Lower lobe of right lung (tissue), 2 donors: Measurements from ENCODE around the gene BAK1. TPM values are rescaled to one million over a fixed set of nuclear protein-coding genes. Genes with fewer than 3 reads are reported as not detected.

ENCODE experiments used
- ATAC-seq, 2 donors: fragments of 200-7000 bp; cut with Tn5 transposase; one replicate each; pipeline ENCODE4 v1.9.1; 2020 to 2022; ENCODE audit warnings: mild to moderate bottlenecking in 2 of 2, moderate library complexity in 2 of 2
- DNase-seq: peaks from one replicate; pipeline ENCODE4 v3.0.0-alpha.2; 2020
- H3K27ac ChIP-seq: fragments of 200-600 bp; one replicate; pipeline ENCODE4 v1.8.0; 2022
- H3K27me3 ChIP-seq: fragments of 200-600 bp; one replicate; pipeline ENCODE4 v1.8.0; 2022; ENCODE audit warnings: low read depth
- H3K36me3 ChIP-seq: fragments of 200-600 bp; one replicate; pipeline ENCODE4 v1.8.0; 2022; ENCODE audit warnings: mild to moderate bottlenecking
- H3K4me1 ChIP-seq: fragments of 200-600 bp; one replicate; pipeline ENCODE4 v1.8.0; 2022
- H3K4me3 ChIP-seq: fragments of 200-600 bp; one replicate; pipeline ENCODE4 v1.8.0; 2022; ENCODE audit warnings: mild to moderate bottlenecking
- H3K9me3 ChIP-seq: fragments of 200-600 bp; one replicate; pipeline ENCODE4 v1.8.0; 2022
- intact Hi-C: fragments of 100-400 bp; cut with DNase I; formaldehyde crosslinking; loops from one replicate; pipeline ENCODE4 v1.11.0; 2022
- total RNA-seq: library from RNA; stranded (reverse); fragmentation: NEBNext Ultra II Directional; extraction: Animal tissue kit (Norgen Biotek cat#: 25700); gene quantifications from one replicate; pipeline ENCODE4 v1.2.1, GENCODE V29; 2021
- TF ChIP-seq, protein P1 (sequence below): fragments of 200-600 bp; IDR thresholded peaks from one replicate; pipeline ENCODE4 v1.8.0; 2022; ENCODE audit warnings: antibody characterized with exemption, mild to moderate bottlenecking
- donor health status: DM: no; HTN: yes; CAD: no; lungs with severe emphysema.

BAK1 gene
- total RNA-seq, 1 donor from 2014 or later, result 22.3 TPM

DNA sequence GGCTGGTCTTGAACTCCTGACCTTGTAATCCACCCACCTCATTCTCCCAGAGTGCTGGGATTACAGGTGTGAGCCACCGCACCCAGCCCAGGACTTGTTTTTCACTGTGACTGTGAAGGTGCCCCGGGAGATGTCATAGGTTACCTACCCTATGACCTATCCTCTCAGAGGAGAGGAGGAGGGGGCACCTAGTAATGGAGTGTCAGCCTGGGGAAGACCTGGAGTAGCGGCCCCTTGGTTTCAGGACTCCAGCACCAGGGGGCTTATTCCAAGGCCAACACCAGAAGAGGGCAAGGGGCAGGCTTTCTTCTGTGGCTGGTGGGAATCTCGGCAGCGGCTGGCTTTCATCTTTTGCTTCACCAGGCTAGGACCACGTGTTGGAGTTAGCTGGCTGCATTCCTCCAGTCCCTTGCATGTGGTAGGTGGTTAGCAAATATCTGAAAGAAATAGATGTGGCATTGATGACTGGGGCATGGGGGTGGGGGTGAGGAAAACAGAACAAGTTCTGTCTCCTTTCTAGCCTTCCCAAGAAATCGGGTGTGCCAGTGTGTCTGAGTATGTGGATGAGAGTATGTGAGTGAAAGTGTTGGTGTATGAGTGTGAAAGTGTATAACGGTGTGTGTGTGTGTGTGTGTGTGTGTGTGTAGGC, 33.2 kb upstream of the BAK1 start:
- Histone ChIP-seq H3K4me3 (no peak overlapping the region), H3K4me1 (peaks cover 16% of the 10 kb centered on the region), H3K36me3 (no peaks in the 10 kb centered on the region), H3K9me3 (no peaks in the 10 kb centered on the region), H3K27me3 (no peaks in the 10 kb centered on the region), H3K27ac (no peak overlapping the region)
- TF ChIP-seq, protein P1, sequence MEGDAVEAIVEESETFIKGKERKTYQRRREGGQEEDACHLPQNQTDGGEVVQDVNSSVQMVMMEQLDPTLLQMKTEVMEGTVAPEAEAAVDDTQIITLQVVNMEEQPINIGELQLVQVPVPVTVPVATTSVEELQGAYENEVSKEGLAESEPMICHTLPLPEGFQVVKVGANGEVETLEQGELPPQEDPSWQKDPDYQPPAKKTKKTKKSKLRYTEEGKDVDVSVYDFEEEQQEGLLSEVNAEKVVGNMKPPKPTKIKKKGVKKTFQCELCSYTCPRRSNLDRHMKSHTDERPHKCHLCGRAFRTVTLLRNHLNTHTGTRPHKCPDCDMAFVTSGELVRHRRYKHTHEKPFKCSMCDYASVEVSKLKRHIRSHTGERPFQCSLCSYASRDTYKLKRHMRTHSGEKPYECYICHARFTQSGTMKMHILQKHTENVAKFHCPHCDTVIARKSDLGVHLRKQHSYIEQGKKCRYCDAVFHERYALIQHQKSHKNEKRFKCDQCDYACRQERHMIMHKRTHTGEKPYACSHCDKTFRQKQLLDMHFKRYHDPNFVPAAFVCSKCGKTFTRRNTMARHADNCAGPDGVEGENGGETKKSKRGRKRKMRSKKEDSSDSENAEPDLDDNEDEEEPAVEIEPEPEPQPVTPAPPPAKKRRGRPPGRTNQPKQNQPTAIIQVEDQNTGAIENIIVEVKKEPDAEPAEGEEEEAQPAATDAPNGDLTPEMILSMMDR, result no peak
- intact Hi-C loops, result no loop called here
- no peak for DNase-seq
- ATAC-seq, result no peak

- H3K27ac ChIP-seq, result peak overlapping the region; percentile 47
- TF ChIP-seq, protein P1, result no peak
- peak; percentile 5 to 77 for ATAC-seq
- no peaks in the 10 kb centered on the region for H3K27me3 ChIP-seq
- no peak for DNase-seq
- peaks cover 16% of the 10 kb centered on the region for H3K4me1 ChIP-seq
- intact Hi-C loops, result no loop called here
- no peak overlapping the region for H3K4me3 ChIP-seq
- no peaks in the 10 kb centered on the region for H3K9me3 ChIP-seq
- H3K36me3 ChIP-seq, result no peaks in the 10 kb centered on the region
These were observed 31.0 kb upstream of the BAK1 start for GRCh38 chr6:33610779-33611732.

DNA sequence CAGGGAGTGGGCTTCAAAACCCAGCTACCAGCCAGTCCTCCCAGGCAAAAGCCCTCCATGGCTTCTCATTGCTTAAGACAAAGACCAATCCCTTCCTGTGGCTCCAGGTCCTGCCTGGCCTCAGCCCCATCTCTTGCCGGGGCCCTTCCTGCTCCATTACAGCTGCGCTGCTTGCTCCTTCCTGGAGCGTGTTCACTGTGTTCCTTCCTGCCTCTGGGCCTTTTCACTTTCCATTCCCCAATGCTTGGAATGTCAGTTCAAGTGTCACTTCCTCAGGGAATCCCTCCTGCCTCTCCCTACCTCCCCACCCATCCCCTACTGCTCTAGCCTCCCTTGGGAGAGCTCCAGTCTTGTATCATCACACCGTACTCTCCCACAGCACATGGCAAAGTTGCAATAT, 30.0 kb upstream of the BAK1 start:
- H3K9me3 ChIP-seq, result no peaks in the 10 kb centered on the region
- ATAC-seq, result peak in 1 of 2 donors; percentile 7
- peak overlapping the region; percentile 47 for H3K27ac ChIP-seq
- no peak for DNase-seq
- H3K4me1 ChIP-seq, result peaks cover 16% of the 10 kb centered on the region
- intact Hi-C loops, result no loop called here
- TF ChIP-seq, protein P1, result no peak
- no peaks in the 10 kb centered on the region for H3K27me3 ChIP-seq
- H3K4me3 ChIP-seq, result no peak overlapping the region
- H3K36me3 ChIP-seq, result no peaks in the 10 kb centered on the region

DNA sequence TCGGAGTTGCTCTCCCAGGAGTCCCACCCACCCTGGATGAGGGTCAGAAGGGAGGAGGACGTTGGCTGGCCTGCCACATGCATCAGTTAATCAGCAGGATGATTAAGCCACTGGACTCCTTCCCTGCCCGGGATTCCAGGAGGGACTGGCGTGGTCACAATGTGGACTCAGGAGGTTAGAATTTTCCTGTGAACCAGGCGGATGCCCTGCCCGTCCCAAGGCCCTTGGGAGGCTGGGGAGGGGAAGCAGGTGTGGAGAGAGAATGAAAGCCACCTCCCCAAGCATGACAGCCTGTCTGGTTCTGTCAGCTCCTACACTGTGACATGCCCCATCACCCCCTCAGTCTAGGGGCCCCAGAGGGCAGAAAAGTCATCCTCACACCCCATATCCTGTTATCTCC, 29.5 kb upstream of the BAK1 start:
- no peaks in the 10 kb centered on the region for H3K36me3 ChIP-seq
- DNase-seq (no peak), ATAC-seq (no peak)
- peaks cover 16% of the 10 kb centered on the region for H3K4me1 ChIP-seq
- H3K27ac ChIP-seq, result peak overlapping the region; percentile 47
- no peak overlapping the region for H3K4me3 ChIP-seq
- intact Hi-C loops, result no loop called here
- H3K9me3 ChIP-seq, result no peaks in the 10 kb centered on the region
- TF ChIP-seq, protein P1, result no peak
- no peaks in the 10 kb centered on the region for H3K27me3 ChIP-seq

DNA sequence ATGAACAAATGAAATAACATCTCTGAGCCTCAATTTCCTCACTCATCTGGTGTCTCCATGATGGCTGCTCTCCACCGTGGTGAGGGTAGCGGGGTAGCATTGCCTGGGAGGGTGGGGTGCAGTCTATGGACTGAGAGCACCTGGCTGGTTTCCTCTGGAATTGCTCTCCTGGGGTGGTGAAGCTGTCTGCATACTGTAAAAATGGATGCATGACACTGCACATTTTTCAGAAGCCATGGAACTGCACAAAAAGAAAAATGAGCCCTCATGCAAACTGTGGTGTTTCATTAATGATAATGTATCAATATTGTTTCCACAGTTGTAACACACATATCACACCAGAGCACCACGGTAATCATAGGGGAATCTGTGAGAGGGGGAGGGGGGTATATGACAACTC, 28.9 kb upstream of the BAK1 start:
- ATAC-seq (no peak), DNase-seq (no peak)
- intact Hi-C loops, result no loop called here
- Histone ChIP-seq H3K27me3 (no peaks in the 10 kb centered on the region), H3K4me1 (peaks cover 16% of the 10 kb centered on the region), H3K27ac (no peak overlapping the region), H3K36me3 (no peaks in the 10 kb centered on the region), H3K9me3 (no peaks in the 10 kb centered on the region), H3K4me3 (no peak overlapping the region)
- TF ChIP-seq, protein P1, result no peak
